GM18867 (cell line): ENCODE data around the gene S100A8.

Experiments
- ATAC-seq: cut with Tn5 transposase; IDR thresholded peaks from one replicate; pipeline ENCODE4 v1.9.1; 2021; ENCODE audit warnings: mild to moderate bottlenecking, moderate library complexity; ENCODE audit not compliant: unreplicated experiment

Gene S100A8

GRCh38 chr1:153364156-153364555 lies 26.7 kb downstream of the S100A8 start:
- no peak for ATAC-seq

- ATAC-seq = no peak
Observed at GRCh38 chr1:153363641-153364040, 27.2 kb downstream of the S100A8 start.

GRCh38 chr1:153362187-153362775 lies 28.6 kb downstream of the S100A8 start:
- ATAC-seq = no peak

- ATAC-seq = no peak
Observed at GRCh38 chr1:153361480-153362109, 29.3 kb downstream of the S100A8 start.

- ATAC-seq = no peak
Observed at GRCh38 chr1:153360592-153361479, 30.0 kb downstream of the S100A8 start.

- ATAC-seq = no peak
Observed at GRCh38 chr1:153360190-153360589, 30.7 kb downstream of the S100A8 start.

- no peak for ATAC-seq
Observed at GRCh38 chr1:153359241-153359640, 31.6 kb downstream of the S100A8 start.

GRCh38 chr1:153358691-153358975 lies 32.2 kb downstream of the S100A8 start:
- no peak for ATAC-seq

- ATAC-seq = no peak
Observed at GRCh38 chr1:153357853-153358690, 32.8 kb downstream of the S100A8 start, which contains the start of gene S100A9. Gene S100A9 (plus strand): TSS chr1:153357854. CDS start chr1:153358284, 430 bp downstream.

GRCh38 chr1:153357076-153357852 lies 33.6 kb downstream of the S100A8 start:
- ATAC-seq = no peak

GRCh38 chr1:153356392-153357075 lies 34.3 kb downstream of the S100A8 start:
- no peak for ATAC-seq

GRCh38 chr1:153355445-153356071 lies 35.3 kb downstream of the S100A8 start:
- ATAC-seq = no peak

GRCh38 chr1:153354515-153355193 lies 36.2 kb downstream of the S100A8 start:
- ATAC-seq = no peak

GRCh38 chr1:153353226-153353947 lies 37.5 kb downstream of the S100A8 start:
- ATAC-seq = no peak

- ATAC-seq = no peak
Observed at GRCh38 chr1:153352523-153352922, 38.4 kb downstream of the S100A8 start.

- ATAC-seq = no peak
Observed at GRCh38 chr1:153350321-153350957, 40.4 kb downstream of the S100A8 start.
